ENCODE data around the gene CRCP. TPM values are rescaled to one million over a fixed set of nuclear protein-coding genes. Genes with fewer than 3 reads are reported as not detected.

Gene CRCP
- total and polyA plus RNA-seq, 2 of the 13 experiments (the other 11 are each of a cell fraction or from before 2014, with no cell fraction given): 22.7 to 31.0 TPM

- TF ChIP-seq ZNF333 (CRISPR knock-in tag; IDR thresholded peaks at IDR 0.05; ENCODE audit: borderline replicate concordance): no peak; the same call in 1 of the 2 replicates
- TF ChIP-seq CHD2 (IDR thresholded peaks at IDR 0.05; ENCODE audit: low read depth, low read length): peak; percentile 57; the same call in 1 of the 2 replicates
- TF ChIP-seq ZMYM4 (CRISPR knock-in tag; IDR thresholded peaks at IDR 0.05): peak; percentile 81
- TF ChIP-seq ZNF235 (CRISPR knock-in tag; IDR thresholded peaks at IDR 0.05; ENCODE audit: borderline replicate concordance): peak; percentile 28; the same call in 1 of the 2 replicates
- TF ChIP-seq SNAI1 (CRISPR knock-in tag; IDR thresholded peaks at IDR 0.05; ENCODE audit: borderline replicate concordance): peak; percentile 73; the same call in 1 of the 2 replicates
- no peak for TF ChIP-seq DMTF1 (CRISPR knock-in tag; IDR thresholded peaks at IDR 0.05)
- no peak for TF ChIP-seq ZNF496 (CRISPR knock-in tag; IDR thresholded peaks at IDR 0.05; ENCODE audit: insufficient replicate concordance)
- peak; percentile 83 for TF ChIP-seq ZNF580 (CRISPR knock-in tag; IDR thresholded peaks at IDR 0.05; ENCODE audit: borderline replicate concordance, low read depth)
- no peak for TF ChIP-seq ZNF280B (CRISPR knock-in tag; IDR thresholded peaks at IDR 0.05; ENCODE audit: borderline replicate concordance)
- no peak for TF ChIP-seq USF2 (IDR thresholded peaks at IDR 0.05; ENCODE audit: low read depth, low read length)
- TF ChIP-seq USF2 (CRISPR knock-in tag; IDR thresholded peaks at IDR 0.05; ENCODE audit: borderline replicate concordance): no peak; the same call in 1 of the 2 replicates
- no peak for TF ChIP-seq KAT7 (CRISPR knock-in tag; IDR thresholded peaks at IDR 0.05; ENCODE audit: borderline replicate concordance)
- TF ChIP-seq SMAD3 (CRISPR knock-in tag; IDR thresholded peaks at IDR 0.05): no peak
- TF ChIP-seq FOXP1 (IDR thresholded peaks at IDR 0.05): no peak
- TF ChIP-seq FOXP1 (CRISPR knock-in tag; IDR thresholded peaks at IDR 0.05): no peak; the same call in 1 of the 2 replicates
- no peak for TF ChIP-seq SOX13 (IDR thresholded peaks at IDR 0.05)
- peak in 1 of 2 experiments; percentile 36; a peak in 1 of 4 replicates for TF ChIP-seq SOX13 (CRISPR knock-in tag; conservative IDR thresholded peaks at IDR 0.05 in 1 of 2, IDR thresholded peaks at IDR 0.05 in 1 of 2)
- no peak for TF ChIP-seq TERF1 (CRISPR knock-in tag; IDR thresholded peaks at IDR 0.05)
- no peak for TF ChIP-seq SATB2 (CRISPR knock-in tag; IDR thresholded peaks at IDR 0.05)
- no peak for TF ChIP-seq ZNF75D (CRISPR knock-in tag; IDR thresholded peaks at IDR 0.05; ENCODE audit: borderline replicate concordance)
Observed at GRCh38 chr7:66114743-66115649, at the start of gene CRCP (continued).

Measured in HepG2 (cell line).